ENCODE results near the gene RGS7. TPM values are rescaled to one million over a fixed set of nuclear protein-coding genes. Genes with fewer than 3 reads are reported as not detected.

Gene RGS7
- total RNA-seq, 1 experiment from 2014 or later = 1.5 TPM

GRCh38 chr1:240771450-240771849, 585.6 kb downstream of the RGS7 start:
- peaks cover 4 to 5% of the 10 kb centered on the region in 2 experiments for H3K4me1 Mint-ChIP-seq
- no peak overlapping the region for H2BK5ac ChIP-seq (ENCODE audit: insufficient read length, low read length)
- H3K9ac ChIP-seq (ENCODE audit: extremely low read depth, insufficient read length, low read length) = no peak overlapping the region
- no CpG with 5 or more reads among the region's 16 CpGs for WGBS (ENCODE audit: extremely low coverage, insufficient read length, low lambda C conversion rate)
- no peak overlapping the region for H3K4me3 Mint-ChIP-seq
- H3K27me3 Mint-ChIP-seq (ENCODE audit: low read depth) = no peaks in the 10 kb centered on the region
- no peak overlapping the region for H2AK5ac ChIP-seq (ENCODE audit: insufficient read length, low read length)
- no peak overlapping the region for H3K27ac Mint-ChIP-seq
- no peaks in the 10 kb centered on the region for H3K79me1 ChIP-seq (ENCODE audit: insufficient read depth, low read depth, low read length, poor library complexity, severe bottlenecking)
- no peak overlapping the region for H3K56ac ChIP-seq (ENCODE audit: insufficient read length, low read depth, low read length)
- no peak for DNase-seq
- H3K27me3 ChIP-seq (ENCODE audit: insufficient read depth, low read length) = no peaks in the 10 kb centered on the region
- no peaks in the 10 kb centered on the region for H3K23me2 ChIP-seq (ENCODE audit: insufficient read length, low read depth, low read length, poor library complexity, severe bottlenecking)
- H3K14ac ChIP-seq (ENCODE audit: insufficient read depth, low read length) = no peak overlapping the region
- H4K20me1 ChIP-seq (ENCODE audit: control insufficient read depth, insufficient read depth, insufficient read length) = no peaks in the 10 kb centered on the region
- H3K9me3 Mint-ChIP-seq = 0 out of 5 replicates have a peak, but pooled peaks cover 2 to 3% of the 10 kb centered on the region in 2 experiments
- no peaks in the 10 kb centered on the region for H3K9me3 ChIP-seq (ENCODE audit: control insufficient read depth, low read depth, low read length)
- no peak overlapping the region for H2BK15ac ChIP-seq (ENCODE audit: low read depth, low read length)
- H3K4ac ChIP-seq (ENCODE audit: low read depth, low read length) = no peak overlapping the region
- no peak overlapping the region for H4K91ac ChIP-seq (ENCODE audit: insufficient read length, low read depth, low read length)
- H2BK20ac ChIP-seq (ENCODE audit: low read depth, low read length, poor library complexity, severe bottlenecking) = no peak overlapping the region
- H4K8ac ChIP-seq (replicated peaks; ENCODE audit: insufficient read length, low read depth, low read length) = no peak overlapping the region
- H3K18ac ChIP-seq (ENCODE audit: insufficient read length, low read depth, low read length) = no peak overlapping the region
- no peaks in the 10 kb centered on the region; the same call in 1 of the 2 replicates for H3K4me1 ChIP-seq (ENCODE audit: insufficient read depth, low read length)
- no peak for TF ChIP-seq CTCF (conservative IDR thresholded peaks at IDR 0.05)
- H3K36me3 Mint-ChIP-seq (ENCODE audit: insufficient read depth in 1 of 3, low read depth in 3 of 3) = no peaks in the 10 kb centered on the region
- no peak overlapping the region for H2BK120ac ChIP-seq (ENCODE audit: low read depth, low read length, poor library complexity, severe bottlenecking)
- no peak overlapping the region for H3T11ph ChIP-seq (ENCODE audit: low read length)
- H3K23ac ChIP-seq (ENCODE audit: insufficient read length, low read depth, low read length) = no peak overlapping the region
- no peak overlapping the region for H3K4me2 ChIP-seq (ENCODE audit: insufficient read depth, insufficient read length, low read length)
- no peaks in the 10 kb centered on the region for H3K79me2 ChIP-seq (ENCODE audit: insufficient read depth, low read length)
- no peak overlapping the region for H3K27ac ChIP-seq (ENCODE audit: insufficient read length, low read depth, low read length)
- no peak overlapping the region for H2BK12ac ChIP-seq (ENCODE audit: insufficient read length, low read depth, low read length)
- H4K5ac ChIP-seq (ENCODE audit: insufficient read length, low read depth, low read length) = no peak overlapping the region
- H2AFZ ChIP-seq (ENCODE audit: low read length) = no peak overlapping the region
